Esophagus mucosa (tissue), 1 donor: ENCODE data around the gene LRRC2. TPM values are rescaled to one million over a fixed set of nuclear protein-coding genes. Genes with fewer than 3 reads are reported as not detected.
"Not testable (repeated sequence)": the region's sequence is repeated elsewhere in the genome, so short reads cannot be mapped to it uniquely, and the experiment has no call there.

Experiments
- ATAC-seq: fragments of 200-7000 bp; cut with Tn5 transposase; one replicate; pipeline ENCODE4 v1.9.1; 2020
- total RNA-seq: library from RNA; stranded (reverse); gene quantifications from one replicate; pipeline ENCODE4 v1.2.4, GENCODE V29; 2023
- donor health status: DM: yes; HTN: yes; CAD: no.

LRRC2 gene
- total RNA-seq, 1 donor from 2014 or later = 0.28 TPM

- ATAC-seq = no peak
Measured at GRCh38 chr3:46495901-46496456, 70.1 kb downstream of the LRRC2 start.

GRCh38 chr3:46494491-46494890 lies 71.6 kb downstream of the LRRC2 start:
- ATAC-seq = not testable (repeated sequence)

GRCh38 chr3:46492890-46493547 lies 73.1 kb downstream of the LRRC2 start:
- no peak for ATAC-seq

DNA sequence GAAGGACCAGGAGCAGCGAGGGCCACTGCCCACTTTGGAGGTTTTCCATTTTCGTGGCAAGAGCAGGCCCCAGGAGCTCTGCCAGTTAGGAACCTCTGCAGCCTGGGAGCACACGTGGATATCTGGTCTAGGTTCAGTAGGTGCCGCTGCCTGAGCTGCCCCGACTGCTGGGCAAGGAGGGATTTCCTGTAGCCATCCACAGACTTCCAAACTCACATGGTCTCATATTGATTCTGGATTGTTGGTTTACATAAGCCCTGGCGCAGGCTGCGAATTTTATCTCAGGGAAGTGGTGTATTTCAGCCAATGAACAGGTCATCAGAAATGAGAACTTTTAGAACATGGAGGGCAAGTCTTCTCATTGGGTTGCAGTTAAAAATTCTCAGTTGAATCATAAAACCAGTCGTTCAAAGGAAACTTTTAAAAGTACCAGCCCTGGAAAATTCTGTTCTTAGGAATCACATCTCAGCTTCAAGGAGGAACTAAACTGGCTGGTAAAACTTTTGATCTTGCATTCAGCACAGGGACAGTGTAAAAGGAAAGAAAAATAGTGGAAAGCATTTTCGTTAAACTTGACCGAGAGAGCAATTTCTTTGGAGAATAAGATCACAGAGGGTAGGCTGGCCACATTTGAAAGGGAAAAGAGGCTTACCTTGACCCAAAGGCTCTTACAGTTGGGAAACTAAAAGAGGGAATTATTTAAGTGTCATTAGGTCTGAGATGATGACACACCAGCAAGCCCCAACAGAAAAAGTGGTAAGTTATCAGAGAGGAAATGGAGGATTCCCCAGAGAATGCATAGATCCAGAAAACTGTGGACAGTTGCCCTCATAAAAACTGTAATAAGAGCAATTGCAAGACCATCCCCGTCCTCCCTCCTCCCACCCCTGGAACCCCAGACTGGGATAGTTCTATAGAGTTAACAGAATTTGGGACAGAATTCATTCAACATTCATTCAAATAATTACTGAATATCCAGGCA lies 74.7 kb downstream of the LRRC2 start:
- ATAC-seq = no peak

DNA sequence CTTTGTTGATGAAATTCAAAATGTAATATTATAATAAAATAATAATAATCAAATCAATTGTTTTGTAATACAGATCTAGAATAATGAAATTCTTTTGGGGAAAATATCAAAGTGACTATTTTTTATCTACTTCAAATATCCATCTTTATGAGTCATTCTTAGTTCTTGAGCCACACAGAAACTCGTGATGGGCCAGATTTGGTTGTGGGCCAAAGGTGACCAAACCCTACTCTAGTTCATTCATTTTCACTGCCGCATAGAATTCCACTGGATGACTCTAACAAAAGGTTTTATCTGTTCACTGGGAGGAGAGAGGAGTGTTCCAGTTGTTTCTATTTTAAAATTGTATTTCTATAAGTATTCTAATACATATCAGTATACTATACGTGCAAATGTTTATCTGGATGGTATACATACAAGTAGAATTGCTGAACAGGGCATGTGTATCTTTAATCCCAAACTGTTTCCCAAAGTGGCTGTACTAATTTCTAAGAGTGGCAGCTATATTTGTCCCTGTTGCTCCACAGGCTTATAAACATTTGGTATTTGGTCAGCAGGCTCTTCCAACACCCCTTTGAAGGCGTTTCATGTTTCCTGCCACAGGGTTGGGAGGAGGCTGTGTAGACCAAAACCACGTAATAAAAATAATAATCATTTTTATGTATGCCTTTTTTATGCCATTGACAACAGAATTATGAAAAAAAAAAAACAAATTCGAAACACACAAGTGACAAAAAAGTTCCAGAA lies 75.6 kb downstream of the LRRC2 start:
- ATAC-seq = no peak

GRCh38 chr3:46489875-46490274 lies 76.2 kb downstream of the LRRC2 start:
- no peak for ATAC-seq

GRCh38 chr3:46489381-46489780 lies 76.7 kb downstream of the LRRC2 start:
- ATAC-seq = no peak

DNA sequence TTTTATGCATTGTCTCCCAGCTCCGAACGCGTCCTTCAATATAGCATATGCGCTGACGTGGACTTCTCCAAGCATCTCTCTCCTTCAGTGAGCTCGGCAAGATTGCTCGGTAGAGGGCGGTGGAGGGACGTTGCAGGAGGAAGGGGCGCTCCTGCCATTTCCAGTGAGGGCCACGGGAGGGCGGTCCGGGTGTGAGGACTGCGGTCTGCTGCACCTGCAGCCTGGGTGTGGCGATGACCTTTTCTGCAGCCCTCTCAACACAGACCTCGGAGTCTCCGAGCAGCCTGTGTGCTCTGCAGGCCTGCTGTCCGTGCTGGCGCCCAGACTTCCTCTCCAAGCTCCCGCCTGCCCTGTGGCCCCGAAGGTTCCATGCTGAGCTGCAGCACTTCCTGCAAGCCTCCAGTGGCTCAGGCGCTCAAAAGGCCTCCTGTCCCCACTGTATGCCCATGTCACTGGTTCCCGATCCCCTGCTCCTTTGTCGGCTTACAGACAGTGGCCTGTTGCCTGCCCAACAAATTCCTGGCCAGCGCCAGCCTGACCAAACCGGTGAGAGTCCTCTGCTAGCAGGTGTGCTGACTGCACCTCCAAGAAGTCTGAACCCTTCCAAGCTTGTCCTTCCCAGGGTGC lies 77.3 kb downstream of the LRRC2 start:
- peak; percentile 99 for ATAC-seq

DNA sequence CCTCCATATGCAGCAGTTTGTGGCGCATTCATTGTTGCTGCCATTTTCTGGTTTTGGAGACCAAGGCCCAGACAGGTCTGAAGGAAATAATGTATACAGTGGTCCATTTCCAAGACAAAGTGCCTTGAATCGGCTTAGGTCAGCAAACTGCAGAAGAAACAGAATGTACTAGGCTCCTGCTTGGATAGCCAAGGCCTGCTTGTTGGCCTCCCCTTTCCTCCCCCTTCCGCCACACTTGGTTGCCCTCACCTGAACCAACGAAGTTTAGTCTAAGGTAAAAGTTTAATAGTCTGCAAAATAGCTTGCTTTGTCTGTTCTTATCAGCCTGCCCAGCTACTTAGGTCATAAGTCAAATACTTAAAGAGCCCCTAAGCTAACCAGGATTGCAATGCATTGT lies 80.3 kb downstream of the LRRC2 start:
- no peak for ATAC-seq

GRCh38 chr3:46484911-46485778 lies 81.0 kb downstream of the LRRC2 start:
- ATAC-seq = no peak

DNA sequence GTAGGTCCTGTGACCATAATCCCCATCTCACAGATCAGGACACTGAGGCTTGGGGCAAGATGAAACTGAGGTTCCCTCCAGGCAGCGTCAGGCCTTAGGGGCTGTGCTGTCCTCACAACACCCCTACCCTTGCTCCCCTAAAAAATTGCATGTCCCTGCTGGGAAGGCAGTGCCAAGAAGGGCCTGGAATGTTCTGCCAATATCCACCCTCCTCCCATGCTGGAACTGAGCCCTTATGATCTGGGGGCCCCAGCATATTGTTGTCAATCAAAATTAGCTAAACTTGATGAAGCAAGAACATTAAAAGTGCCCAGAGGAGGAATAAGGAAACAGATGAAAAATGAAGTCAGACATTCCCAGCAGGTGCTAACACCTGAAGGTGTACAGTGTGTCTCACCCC lies 81.7 kb downstream of the LRRC2 start:
- ATAC-seq = no peak

GRCh38 chr3:46483825-46484224 lies 82.3 kb downstream of the LRRC2 start:
- ATAC-seq = no peak

GRCh38 chr3:46482632-46483350 lies 83.3 kb downstream of the LRRC2 start:
- ATAC-seq = no peak

DNA sequence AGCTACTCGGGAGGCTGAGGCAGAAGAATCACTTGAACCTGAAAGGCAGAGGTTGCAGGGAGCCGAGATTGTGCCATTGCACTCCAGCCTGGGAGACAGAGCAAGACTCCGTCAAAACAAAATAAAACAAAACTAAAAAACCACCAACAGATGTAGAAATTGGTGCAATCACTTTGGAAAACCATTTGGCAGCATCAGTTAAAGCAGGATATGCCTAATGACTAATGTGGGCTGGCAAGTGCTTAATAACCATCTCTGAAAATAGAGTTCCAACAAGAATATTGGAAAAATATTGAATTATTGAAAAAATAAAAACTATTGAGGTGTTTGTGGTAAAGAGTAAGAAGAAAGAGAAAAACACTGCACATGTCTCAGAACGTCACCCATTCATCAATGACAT lies 84.5 kb downstream of the LRRC2 start:
- ATAC-seq = no peak

DNA sequence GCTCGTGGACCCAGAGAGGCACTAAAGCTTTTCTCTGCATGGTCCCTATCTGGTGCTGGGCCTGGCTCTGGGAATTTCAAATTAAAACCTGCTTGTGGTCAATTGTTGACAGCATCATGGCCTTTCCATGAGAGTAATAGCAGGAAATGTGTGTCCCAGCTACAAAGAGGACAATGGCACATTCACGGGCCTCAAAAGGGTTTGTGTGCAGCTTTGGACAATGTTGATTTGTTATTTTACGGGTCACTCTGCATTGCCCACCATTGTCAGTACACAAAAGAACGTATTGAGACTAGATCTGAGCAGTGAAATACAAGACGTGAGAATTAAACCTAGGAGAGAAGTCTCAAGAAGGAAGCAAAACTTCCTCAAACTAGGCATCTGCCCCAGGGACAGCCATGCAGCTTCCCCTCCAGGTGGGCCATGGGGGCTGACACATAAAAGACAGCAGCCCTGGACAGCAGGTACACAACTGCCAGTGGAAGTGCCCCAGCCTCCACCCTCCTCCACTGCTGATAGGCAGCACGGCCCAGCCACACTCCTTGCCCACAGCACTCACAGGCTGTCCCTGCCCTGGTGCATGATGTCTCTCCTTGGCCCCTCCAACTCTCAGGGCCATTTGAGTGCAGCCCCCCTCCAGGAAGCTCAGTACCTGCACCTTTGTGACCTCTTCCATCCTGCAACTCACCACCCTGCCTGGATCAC lies 85.5 kb downstream of the LRRC2 start:
- no peak for ATAC-seq

DNA sequence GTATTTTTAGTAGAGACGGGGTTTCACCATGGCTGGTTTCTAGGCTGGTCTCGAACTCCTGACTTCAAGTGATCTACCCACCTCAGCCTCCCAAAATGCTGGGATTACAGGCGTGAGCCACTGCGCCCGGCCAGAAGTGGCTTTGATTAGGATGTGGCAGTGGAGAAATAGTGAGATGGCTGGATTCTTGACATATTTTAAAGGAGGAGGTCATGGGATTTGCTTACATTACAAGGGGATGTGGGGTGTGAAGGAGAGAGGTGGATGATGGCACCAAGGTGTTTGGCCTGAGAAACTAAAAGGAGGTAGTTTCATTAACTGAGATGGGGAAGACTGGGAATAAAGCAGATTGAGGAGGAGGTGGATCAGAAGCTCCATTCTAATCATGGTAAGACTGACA lies 86.4 kb downstream of the LRRC2 start:
- no peak for ATAC-seq

GRCh38 chr3:46479021-46479420 lies 87.1 kb downstream of the LRRC2 start:
- ATAC-seq = no peak

GRCh38 chr3:46478341-46478740 lies 87.8 kb downstream of the LRRC2 start:
- no peak for ATAC-seq

DNA sequence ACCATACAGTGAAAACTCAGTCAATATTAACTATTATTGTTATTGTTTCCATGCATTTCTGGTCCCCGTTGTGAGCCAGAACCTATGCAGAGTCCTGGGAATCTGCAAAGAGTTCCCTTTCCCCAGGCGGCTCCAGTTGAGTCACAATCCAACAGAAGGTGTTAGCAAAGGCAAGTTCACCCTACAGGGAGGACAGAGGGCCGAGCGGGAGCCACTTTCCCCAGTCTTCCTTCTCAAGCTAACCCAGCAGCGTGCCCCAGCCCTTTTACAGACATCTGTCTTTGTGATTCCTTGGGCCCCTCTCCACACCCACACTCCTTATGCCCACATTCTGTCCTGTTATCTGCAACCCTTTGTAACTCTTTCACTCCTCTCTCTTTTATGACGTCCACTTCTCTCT lies 88.3 kb downstream of the LRRC2 start:
- no peak for ATAC-seq

DNA sequence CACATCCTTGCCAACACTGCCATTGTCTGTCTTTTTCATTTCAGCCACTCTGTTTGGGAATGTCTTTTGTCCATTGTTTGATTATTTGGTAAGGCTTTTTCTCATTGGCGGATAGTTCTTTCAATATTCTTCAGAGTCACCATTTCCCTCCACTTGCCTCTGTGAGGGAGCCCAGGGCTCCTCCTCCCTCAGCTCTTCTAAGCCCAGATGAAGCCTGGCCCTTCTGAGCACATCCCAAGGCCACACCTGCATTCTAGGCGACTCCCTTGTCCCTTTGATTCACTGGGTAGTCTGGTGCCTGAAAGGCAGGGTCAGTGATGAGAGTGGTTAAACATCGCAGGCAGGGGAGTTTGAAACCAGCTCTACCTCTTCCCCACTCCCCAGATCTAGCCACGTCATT lies 89.0 kb downstream of the LRRC2 start:
- peak; percentile 26 for ATAC-seq
